HEK293T (cell line): Measurements from ENCODE around the gene PRCP.

Experiments
- CTCF ChIA-PET: fragments of 350-600 bp; formaldehyde crosslinking; extraction: SDS; loops from one replicate; lab custom pipeline; 2021; ENCODE audit warnings: antibody characterized with exemption, inconsistent platforms; lab: Yijun Ruan, JAX
- POLR2A ChIA-PET: fragments of 350-600 bp; formaldehyde crosslinking; extraction: SDS; loops from one replicate; lab custom pipeline; 2020; ENCODE audit warnings: antibody characterized with exemption, inconsistent platforms; lab: Yijun Ruan, JAX
- DNase-seq: peaks from one replicate; pipeline ENCODE4 v3.0.0; 2012; ENCODE audit warnings: mixed read lengths; ENCODE audit errors: extremely low spot score
- ARNT ChIP-seq: fragments of 450-650 bp; IDR thresholded peaks from 2 replicates; pipeline ENCODE4 v1.6.1; 2017; ENCODE audit warnings: mild to moderate bottlenecking
- BHLHE40 ChIP-seq: fragments of 450-650 bp; IDR thresholded peaks from 2 replicates; pipeline ENCODE4 v1.6.1; 2016; ENCODE audit warnings: mild to moderate bottlenecking, moderate library complexity, borderline replicate concordance
- CTBP1 ChIP-seq: fragments of 450-650 bp; IDR thresholded peaks from 2 replicates; pipeline ENCODE4 v1.6.1; 2016; ENCODE audit warnings: borderline replicate concordance
- ELF4 ChIP-seq: fragments of 450-650 bp; IDR thresholded peaks from 2 replicates; pipeline ENCODE4 v1.6.1; 2017; ENCODE audit warnings: antibody characterized with exemption
- FOXA1 ChIP-seq: fragments of 450-650 bp; IDR thresholded peaks from 2 replicates; pipeline ENCODE4 v1.6.1; 2016; ENCODE audit warnings: mild to moderate bottlenecking
- FOXK2 ChIP-seq: fragments of 450-650 bp; IDR thresholded peaks from 2 replicates; pipeline ENCODE4 v1.6.1; 2016; ENCODE audit warnings: mild to moderate bottlenecking
- FOXM1 ChIP-seq: fragments of 450-650 bp; IDR thresholded peaks from 2 replicates; pipeline ENCODE4 v1.6.1; 2017; ENCODE audit warnings: mild to moderate bottlenecking, borderline replicate concordance
- HDGF ChIP-seq: fragments of 450-650 bp; IDR thresholded peaks from 2 replicates; pipeline ENCODE4 v1.6.1; 2017; ENCODE audit warnings: antibody characterized with exemption, borderline replicate concordance
- L3MBTL2 ChIP-seq: fragments of 450-650 bp; conservative IDR thresholded peaks from 2 replicates; pipeline ENCODE4 v1.6.1; 2016; ENCODE audit warnings: mild to moderate bottlenecking
- LEF1 ChIP-seq: fragments of 450-650 bp; IDR thresholded peaks from 2 replicates; pipeline ENCODE4 v1.6.1; 2017; ENCODE audit warnings: mild to moderate bottlenecking, borderline replicate concordance
- NFRKB ChIP-seq: fragments of 450-650 bp; IDR thresholded peaks from 2 replicates; pipeline ENCODE4 v1.6.1; 2016; ENCODE audit warnings: mild to moderate bottlenecking, moderate library complexity
- SP1 ChIP-seq: fragments of 450-650 bp; IDR thresholded peaks from 2 replicates; pipeline ENCODE4 v1.6.1; 2017
- SUZ12 ChIP-seq: fragments of 450-650 bp; IDR thresholded peaks from 2 replicates; pipeline ENCODE4 v1.6.1; 2016; ENCODE audit warnings: mild to moderate bottlenecking
- TARDBP ChIP-seq: fragments of 450-650 bp; IDR thresholded peaks from 2 replicates; pipeline ENCODE4 v1.6.1; 2016
- ZNF384 ChIP-seq: fragments of 450-650 bp; IDR thresholded peaks from 2 replicates; pipeline ENCODE4 v1.6.1; 2016
- TF ChIP-seq, protein P1 (sequence below): fragments of 450-650 bp; IDR thresholded peaks from 2 replicates; pipeline ENCODE4 v1.6.1; 2016

PRCP gene

DNA sequence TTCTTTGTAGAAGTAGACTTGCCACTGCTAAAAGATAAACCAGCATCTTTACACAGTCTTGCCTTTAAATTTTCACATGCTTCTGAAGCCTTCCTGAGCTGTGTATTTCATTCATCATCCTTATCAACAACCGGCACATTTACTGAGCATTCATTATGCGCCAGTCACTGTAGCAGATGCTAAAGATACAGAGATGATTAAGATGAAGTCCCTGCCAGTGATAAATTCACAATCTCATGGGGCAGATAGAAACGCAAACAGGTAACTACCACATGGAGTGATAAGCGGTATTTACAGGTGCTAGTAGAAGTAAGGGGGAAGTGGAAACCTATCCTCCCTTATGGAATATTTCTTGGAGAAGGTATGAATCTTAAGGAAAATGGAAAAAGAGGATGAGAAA lies 67.2 kb downstream of the PRCP start:
- CTCF ChIA-PET, result no interaction called here
- TF ChIP-seq FOXA1 (no peak), LEF1 (no peak), SP1 (no peak)
- TF ChIP-seq, protein P1, sequence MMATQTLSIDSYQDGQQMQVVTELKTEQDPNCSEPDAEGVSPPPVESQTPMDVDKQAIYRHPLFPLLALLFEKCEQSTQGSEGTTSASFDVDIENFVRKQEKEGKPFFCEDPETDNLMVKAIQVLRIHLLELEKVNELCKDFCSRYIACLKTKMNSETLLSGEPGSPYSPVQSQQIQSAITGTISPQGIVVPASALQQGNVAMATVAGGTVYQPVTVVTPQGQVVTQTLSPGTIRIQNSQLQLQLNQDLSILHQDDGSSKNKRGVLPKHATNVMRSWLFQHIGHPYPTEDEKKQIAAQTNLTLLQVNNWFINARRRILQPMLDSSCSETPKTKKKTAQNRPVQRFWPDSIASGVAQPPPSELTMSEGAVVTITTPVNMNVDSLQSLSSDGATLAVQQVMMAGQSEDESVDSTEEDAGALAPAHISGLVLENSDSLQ, result no peak
- POLR2A ChIA-PET, result no interaction called here
- no peak for DNase-seq

DNA sequence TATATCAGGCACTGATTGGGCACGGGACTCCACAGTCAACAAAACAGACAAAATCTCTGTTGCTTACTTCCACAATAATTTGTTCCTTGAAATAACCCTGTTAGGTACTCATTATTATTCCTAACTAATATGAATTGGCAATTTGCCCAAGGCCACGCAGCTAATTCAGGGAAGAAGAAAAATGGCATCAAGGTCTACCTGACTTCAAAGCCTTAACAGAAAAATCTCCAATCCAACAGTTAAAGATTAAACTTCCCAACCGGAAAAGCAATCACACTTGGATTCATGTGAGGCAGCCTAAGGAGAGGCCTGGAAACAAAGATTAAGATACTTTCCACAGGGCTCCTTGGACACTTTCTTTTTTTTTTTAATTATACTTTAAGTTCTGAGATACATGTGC lies 68.9 kb downstream of the PRCP start:
- no peak for TF ChIP-seq HDGF
- no peak for TF ChIP-seq SUZ12
- TF ChIP-seq TARDBP, result no peak
- no peak for TF ChIP-seq ZNF384
- TF ChIP-seq NFRKB, result no peak
- TF ChIP-seq SP1, result no peak
- TF ChIP-seq, protein P1, result no peak
- no peak for DNase-seq
- CTCF ChIA-PET, result no interaction called here
- POLR2A ChIA-PET, result no interaction called here

DNA sequence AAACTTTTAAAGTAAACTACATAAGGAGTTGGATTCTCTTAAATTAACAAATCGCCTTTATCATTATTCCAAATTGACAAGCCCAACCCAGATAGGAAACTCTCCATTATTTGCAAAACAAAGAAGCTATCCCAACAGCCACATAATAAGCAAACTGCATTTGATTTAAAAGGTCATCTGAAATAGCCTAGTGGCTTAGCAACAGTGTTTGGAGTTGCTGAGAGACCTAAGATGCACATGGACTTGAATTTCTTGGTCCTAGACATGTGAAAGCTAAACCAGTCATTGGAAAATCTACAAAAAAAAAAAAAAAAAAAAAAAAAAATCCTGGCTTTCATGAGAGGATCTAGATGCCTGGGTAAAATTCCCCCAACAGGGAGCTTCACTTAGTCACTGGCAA lies 69.5 kb downstream of the PRCP start:
- POLR2A ChIA-PET, result no interaction called here
- CTCF ChIA-PET, result no interaction called here
- DNase-seq, result no peak
- no peak for TF ChIP-seq SP1
- TF ChIP-seq CTBP1, result no peak
- TF ChIP-seq FOXM1, result no peak
- no peak for TF ChIP-seq BHLHE40
- TF ChIP-seq, protein P1, result no peak
- TF ChIP-seq SUZ12, result no peak
- TF ChIP-seq FOXA1, result no peak
- TF ChIP-seq NFRKB, result no peak
- no peak for TF ChIP-seq L3MBTL2
- TF ChIP-seq LEF1, result no peak
- TF ChIP-seq HDGF, result no peak
- no peak for TF ChIP-seq ARNT

DNA sequence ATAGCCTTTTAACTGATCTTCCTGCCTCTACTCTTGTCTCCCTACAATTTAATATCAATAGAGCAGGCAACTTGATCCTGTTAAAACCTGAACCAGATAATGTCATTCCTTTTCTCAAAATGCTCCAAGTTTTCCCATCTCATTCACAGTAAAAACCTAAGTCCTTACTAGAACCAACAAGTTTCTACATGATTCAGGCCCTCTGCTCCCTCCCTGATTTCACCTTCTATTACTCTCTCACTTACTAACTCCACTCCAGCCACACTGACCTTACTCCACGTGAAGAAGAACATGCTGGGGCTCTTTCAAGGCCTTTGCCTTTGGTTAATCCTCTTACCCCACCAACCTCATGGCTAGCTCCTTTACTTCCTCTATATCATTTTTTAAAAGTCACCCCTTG lies 71.1 kb downstream of the PRCP start:
- TF ChIP-seq FOXA1 (no peak), FOXM1 (no peak), ELF4 (no peak), BHLHE40 (no peak), ARNT (no peak), SP1 (no peak), LEF1 (no peak), HDGF (no peak), FOXK2 (no peak), L3MBTL2 (no peak), SUZ12 (no peak), CTBP1 (no peak)
- TF ChIP-seq, protein P1, result no peak

DNA sequence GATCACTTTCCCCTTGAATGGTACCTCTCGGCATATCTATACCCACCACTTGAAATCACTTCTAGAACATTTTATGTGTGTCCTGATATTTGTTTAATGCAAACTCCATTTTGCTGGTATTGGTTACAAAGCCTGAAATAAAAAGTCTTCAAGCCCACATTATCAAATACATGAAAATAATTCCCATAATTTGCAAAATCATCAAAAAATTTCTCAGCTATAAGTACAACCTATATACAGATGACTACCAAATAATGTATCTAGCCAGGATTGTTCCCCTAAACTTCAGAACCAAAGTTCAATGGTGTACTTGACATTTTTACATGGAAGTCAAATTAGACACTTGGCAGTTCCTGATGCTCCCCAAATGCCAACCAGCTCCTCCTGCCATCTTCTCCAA lies 71.8 kb downstream of the PRCP start:
- CTCF ChIA-PET, result no interaction called here
- TF ChIP-seq BHLHE40, result no peak
- no peak for TF ChIP-seq ZNF384
- no peak for TF ChIP-seq HDGF
- TF ChIP-seq LEF1, result no peak
- no peak for TF ChIP-seq SUZ12
- TF ChIP-seq FOXA1, result no peak
- no peak for TF ChIP-seq NFRKB
- no peak for TF ChIP-seq FOXK2
- no peak for TF ChIP-seq CTBP1
- no peak for TF ChIP-seq TARDBP
- no peak for DNase-seq
- POLR2A ChIA-PET, result no interaction called here

More for the DNA sequence above, 71.1 kb downstream of the PRCP start:
- DNase-seq, result no peak
- CTCF ChIA-PET, result no interaction called here
- POLR2A ChIA-PET, result no interaction called here

DNA sequence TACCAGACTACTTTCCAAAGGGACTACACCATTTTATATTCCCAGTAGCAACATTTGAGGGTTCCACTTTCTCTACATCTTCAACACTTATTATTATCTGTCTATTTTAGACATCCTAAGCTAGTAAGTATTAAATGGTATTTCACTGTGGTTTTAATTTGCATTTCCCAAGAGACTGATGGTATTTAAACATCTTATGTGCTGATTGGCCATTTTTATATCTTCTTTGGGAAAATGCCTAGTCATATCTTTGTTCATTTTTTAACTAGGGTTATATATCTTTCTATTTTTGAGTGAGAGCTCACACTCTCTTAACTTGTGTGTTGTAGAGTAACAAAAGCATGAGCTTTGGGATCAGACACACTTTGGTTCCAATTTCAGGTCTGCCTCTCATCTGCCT lies 73.7 kb downstream of the PRCP start:
- CTCF ChIA-PET, result no interaction called here
- no peak for TF ChIP-seq SUZ12
- DNase-seq, result no peak
- POLR2A ChIA-PET, result no interaction called here
